HG03066 (cell line): ENCODE measurements around the gene FBRSL1.
"Not testable (repeated sequence)": the region's sequence is repeated elsewhere in the genome, so short reads cannot be mapped to it uniquely, and the experiment has no call there.

Experiments
- ATAC-seq: cut with Tn5 transposase; IDR thresholded peaks from one replicate; pipeline ENCODE4 v1.9.1; 2021; ENCODE audit warnings: low read depth; ENCODE audit not compliant: unreplicated experiment

FBRSL1 gene

DNA sequence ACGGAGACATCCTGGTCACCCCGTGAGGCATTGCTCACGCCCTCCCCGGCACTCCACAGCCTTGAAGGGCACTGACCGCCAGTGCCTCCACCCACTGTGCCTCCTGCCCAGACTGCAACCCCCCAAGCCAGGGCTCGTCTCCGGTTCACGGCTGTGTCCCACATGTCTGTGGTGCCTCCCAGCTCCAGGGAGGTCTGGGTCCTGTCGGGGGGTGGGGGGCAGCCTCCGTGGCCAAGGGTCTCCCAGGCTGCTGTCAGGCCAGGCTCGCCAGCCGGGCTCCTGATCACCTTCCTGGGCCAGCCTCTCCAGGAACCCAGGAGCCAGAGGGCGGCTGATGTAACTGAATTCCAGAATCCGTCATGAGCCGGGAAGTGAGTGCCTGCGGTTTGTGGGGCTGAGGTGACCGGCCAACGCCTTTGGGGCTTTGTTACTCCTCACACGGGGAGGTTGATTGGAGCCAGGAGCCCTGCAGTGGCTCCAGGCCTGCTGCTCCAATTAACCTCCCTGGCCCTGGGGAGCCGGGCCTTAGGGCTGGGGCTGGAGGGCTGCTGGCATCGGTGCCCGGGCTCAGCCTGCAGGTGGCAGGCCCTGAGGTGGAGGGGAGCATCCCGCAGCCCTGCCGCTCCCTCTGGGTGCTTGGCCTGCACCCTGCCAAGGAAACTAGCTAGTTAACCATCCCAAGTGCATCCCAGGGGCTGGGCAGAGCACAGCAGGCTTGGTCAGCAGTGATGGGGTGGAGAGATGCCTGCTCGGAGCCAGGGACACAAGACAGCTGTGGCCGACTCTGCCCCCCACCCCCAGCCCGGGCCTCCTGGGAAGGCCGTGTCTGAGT lies 36.4 kb upstream of the FBRSL1 start:
- no peak for ATAC-seq

DNA sequence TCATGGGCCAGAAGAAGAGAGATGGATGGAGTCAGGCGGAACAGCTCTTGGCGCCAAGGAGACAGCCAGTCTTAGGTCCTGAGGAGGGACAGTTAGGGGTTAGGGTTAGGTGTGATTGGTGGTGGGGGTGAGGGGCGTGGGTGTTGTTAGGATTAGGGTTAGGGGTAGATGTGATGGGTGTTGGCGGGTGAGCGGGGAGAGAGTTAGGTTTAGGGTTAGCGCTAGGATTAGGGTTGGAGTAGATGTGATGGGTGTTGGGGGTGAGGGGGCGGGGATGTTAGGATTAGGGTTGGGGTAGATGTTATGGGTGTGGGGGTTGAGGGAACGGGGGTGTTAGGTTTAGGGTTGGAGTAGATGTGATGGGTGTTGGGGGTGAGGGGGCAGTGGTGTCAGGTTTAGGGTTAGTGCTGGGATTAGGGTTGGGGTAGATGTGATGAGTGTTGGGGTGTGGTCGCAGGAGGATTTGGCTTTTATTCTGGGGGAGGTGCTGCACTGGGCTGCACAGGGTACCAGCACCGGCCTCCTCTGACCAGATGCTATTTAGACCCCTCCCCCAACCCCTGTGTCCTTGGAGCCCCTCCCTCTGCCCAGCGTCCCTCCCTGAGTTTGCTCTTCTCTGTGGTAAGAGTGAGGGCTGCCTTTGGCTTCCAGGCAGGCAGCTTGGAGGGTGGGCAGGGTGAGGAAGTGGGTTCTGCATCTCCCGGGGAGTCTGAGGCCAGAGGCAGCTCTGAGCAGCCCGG lies 35.6 kb upstream of the FBRSL1 start:
- ATAC-seq = no peak

DNA sequence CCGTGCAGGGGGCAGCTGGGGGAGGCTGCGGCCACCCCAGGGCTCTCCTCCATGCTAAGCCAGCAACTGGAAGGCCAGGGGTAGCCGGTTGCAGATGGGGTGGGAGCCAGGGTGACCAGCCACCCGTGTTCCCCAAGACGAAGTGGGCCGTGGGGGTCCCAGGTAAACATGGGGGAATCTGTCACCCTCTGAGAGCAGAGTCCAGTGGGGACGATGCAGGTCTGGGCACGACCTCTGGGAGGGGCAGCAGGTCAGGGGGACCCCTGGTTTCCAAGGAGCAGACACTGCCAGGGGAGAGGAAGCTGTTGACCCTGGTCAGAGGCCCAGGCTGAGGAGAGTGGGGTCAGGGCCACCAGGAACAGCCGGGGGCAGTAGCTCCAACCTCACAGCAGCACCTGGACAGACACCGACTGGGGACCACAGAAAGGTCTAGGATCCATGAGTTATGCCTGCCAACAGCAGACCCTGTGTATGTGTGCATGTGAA lies 35.0 kb upstream of the FBRSL1 start:
- no peak for ATAC-seq

DNA sequence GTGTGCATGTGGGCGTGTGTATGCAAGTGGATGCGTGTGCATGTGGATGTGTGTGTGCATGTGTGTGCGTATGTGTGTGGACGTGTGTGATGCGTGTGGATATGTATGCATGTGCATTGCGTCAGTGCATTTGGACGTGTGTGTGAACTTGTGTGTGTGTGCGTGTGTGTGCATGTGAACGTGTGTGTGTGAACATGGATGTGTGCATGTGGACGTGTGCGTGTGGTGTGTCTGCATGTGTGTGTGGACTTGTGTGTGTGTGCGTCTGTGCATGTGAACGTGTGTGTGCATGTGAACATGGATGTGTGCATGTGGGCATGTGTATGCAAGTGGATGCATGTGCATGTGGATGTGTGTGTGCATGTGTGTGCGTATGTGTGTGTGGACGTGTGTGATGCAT lies 34.4 kb upstream of the FBRSL1 start:
- ATAC-seq = no peak

DNA sequence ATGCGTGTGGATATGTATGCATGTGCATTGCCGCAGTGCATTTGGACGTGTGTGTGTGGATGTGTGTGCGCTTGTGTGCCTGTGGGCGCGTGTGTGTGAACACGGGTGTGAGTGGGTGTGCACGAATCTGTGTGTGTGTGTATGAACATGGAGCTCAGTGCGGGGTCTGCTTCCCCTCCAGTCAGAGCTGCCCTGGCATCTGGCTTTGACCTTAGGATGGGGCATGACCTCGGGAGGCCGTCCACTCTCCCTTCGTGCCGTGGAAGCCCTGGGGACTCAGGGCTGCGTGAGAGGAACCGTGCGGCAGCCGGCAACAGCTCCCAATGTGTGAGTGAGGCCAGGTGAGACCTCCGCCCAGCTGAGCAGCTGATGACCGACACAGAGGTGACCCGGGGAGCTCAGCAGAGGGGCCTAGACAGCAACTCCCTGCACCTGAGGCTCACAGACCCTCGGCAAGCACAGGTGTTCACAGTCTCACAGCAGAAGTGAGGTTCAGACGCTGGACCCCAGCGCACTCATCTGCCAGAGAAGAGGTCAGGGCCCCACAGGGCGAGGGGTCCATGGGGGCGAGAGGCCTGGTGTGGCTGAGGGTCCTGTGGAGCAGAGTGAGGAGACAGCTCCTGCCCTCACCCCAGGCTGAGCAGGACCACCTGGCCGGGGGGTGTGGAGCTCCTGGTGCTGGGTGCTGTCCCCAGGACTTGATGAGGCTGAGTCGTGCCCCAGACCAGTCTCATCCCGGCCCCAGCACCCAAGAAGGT lies 33.6 kb upstream of the FBRSL1 start:
- no peak for ATAC-seq

DNA sequence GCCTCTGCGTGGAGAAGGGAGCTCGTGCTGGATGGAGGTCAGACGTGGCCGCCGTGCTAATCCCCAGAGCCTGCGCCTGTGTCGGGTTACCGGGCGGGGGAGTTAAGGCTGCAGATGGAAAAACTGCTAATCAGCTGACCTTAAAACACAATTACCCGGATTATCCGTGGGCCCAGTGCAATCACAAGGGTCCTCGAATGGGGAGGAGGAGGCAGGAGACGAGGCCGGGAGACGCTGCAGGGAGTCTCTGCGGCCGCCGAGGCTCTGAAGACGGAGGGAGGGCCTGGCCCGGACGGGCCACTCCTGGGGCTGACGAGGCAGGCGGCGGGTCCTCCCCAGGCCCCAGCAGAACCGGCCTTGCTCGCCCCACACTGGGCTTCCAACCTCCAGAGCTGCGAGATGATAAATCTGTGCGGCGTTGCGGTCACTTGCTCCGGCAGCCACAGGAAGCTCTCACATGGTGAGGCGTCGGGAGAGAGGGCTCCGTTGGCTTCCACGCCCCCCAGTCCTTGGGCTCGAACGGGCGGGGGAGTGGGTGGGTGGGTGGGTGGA lies 32.9 kb upstream of the FBRSL1 start:
- ATAC-seq = no peak

DNA sequence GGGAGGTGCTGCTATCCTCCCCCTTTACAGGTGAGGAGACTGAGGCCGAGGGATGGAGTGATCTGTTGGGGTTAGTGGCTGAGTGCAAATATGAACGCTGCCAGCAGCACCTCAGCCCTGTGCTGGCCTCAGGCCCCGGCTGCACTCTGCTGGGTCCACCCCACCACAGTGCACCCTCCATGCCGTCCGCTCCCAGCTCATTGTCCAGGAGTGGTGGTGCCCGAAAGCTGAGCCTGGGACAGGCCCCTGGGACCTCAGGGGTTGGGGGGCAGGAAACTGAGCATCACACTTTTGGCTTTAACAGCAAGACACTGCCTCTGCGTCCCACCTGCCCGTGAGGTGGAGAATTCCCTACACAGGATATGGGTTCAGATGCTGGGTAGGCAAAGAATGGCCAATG lies 31.5 kb upstream of the FBRSL1 start:
- no peak for ATAC-seq

DNA sequence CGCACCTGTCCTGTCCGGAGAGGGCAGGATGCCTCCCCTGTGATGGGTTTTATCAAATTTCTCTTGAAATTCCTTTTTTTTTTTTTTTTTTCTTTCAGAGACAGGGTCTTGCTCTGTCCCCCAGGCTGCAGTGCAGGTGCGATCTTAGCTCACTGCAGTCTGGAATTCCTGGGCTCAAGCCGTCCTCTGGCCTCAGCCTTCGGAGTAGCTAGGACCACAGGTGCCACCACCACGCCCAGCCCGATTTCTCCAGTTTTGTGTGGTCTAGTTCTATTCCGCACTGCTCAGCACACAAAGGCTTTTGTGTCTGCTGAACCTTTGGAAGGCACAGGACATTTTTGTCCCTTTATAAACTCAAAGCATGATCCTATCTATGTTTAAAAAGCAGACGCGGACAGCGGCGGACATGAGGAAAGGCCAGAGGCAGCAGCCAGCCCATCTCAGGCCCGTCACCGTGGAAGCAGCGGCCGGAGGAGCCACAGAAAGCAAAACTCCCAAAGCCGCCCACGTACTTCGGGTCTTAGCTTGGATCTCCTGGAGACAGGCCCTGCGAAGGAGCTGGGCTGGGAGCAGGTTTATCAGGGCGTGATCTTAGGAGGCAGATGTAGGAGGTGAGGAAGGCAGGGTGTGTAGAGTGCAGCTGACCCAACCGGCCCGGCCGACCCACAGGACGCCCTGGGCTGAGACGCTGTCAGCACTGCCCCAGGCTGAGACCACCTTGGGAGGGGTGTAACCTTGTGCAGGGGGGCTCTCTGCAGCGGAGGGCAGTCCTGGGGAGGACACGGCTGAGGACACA lies 30.9 kb upstream of the FBRSL1 start:
- no peak for ATAC-seq

DNA sequence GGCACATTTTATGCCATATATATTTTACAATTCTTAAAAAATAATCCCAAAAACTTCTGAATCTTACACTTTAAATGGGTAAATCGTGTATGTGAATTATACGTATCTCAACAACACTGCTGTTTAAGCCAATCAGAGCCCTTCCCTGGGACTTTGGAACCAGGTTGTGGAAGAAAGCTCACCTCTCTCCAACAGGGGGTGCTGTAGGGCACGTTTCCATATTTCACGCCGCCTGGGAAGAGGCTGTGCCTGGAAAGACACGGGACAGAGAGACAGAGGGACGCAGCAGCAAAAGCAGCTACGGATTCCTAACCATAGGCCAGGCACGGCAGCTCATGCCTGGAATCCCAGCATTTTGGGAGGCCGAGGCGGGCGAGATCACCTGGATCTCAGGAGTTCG lies 29.4 kb upstream of the FBRSL1 start:
- no peak for ATAC-seq

DNA sequence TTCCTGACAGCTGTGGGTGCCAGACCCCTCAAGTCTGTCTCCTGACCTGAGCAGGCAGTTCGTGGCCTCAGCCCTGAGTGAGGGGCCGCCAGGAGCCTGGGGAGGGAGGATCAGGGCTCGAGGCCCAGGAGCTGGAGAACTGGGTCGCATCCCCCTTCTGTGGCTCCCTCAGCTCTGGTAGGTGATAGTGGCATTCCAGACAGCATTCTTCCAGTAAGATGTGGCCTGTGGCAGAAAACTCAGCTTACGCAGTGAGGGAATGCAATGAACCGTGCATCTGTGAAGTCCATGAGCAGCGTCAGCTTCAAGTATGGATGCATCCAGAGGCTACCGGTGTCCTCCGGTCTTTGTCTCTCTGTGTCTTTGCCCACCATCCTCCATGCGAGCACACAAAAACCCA lies 28.4 kb upstream of the FBRSL1 start:
- ATAC-seq = no peak

DNA sequence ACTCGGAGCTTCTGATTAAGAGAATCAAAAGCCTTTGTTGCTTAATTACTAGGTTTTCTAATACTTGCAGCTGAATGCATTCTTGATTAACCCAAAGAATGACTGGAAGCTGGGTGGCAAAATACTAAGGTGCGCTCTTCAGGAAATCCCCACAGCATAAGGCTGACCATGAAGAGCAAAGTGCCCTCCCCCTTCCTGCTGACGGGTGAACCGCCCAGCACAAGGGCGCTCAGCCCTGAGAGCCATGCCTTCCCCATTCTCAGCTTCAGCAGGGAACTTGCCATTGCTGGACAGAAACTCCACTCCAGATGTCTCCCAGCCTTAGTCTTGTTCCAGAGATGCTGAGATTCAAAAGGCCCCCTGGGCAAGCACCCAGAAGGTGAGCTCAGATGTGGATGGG lies 27.2 kb upstream of the FBRSL1 start:
- no peak for ATAC-seq

DNA sequence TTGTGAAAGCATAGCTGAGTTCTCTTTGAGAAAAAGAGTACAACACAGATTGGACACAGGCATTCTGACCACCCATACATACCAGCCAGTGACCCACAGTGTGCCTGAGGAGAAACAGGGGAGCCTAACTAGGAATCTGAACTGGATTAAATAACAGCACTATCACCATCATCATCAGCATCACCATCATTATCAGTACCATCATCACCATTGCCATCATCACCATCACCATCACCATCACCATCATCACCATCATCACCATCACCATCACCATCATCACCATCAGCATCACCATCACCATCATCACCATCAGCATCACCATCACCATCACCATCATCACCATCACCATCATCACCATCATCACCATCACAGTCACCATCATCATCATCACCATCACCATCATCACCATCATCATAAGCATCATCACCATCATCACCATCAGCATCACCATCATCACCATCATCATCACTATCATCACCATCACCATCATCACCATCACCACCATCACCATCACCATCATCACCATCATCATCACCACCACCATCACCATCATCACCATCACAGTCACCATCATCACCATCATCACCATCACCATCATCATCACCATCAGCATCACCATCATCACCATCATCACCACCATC lies 26.5 kb upstream of the FBRSL1 start:
- ATAC-seq = not testable (repeated sequence)

DNA sequence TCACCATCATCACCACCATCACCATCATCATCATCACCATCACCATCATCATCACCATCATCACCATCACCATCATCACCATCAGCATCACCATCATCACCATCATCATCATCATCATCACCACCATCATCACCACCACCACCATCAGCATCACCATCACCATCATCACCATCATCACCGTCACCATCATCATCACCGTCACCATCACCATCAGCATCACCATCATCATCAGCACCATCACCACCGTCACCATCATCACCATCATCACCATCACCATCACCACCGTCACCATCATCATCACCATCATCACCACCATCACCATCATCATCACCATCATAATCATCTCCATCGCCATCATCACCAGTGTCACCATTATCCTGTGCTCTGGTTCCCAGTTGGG lies 25.6 kb upstream of the FBRSL1 start:
- not testable (repeated sequence) for ATAC-seq

DNA sequence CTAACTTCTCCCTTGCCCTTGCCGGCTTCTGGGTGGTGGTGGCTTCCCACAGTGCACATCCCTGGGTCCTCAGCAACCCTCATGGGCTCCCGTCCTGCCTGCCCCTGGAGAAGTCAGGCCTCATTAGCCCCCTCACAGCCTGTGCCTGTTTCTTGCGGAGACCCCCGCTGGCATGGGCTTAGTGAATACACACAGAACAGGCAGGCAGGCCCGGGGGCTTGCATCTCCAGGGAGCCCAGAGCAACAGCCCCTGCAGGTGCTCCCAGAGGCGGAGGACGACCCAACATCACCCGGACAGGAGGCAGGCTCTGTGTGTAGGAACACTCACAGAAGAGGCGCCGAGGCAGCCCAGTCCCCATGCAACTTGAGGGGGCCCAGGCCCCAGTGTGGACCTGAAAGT lies 25.1 kb upstream of the FBRSL1 start:
- ATAC-seq = no peak

DNA sequence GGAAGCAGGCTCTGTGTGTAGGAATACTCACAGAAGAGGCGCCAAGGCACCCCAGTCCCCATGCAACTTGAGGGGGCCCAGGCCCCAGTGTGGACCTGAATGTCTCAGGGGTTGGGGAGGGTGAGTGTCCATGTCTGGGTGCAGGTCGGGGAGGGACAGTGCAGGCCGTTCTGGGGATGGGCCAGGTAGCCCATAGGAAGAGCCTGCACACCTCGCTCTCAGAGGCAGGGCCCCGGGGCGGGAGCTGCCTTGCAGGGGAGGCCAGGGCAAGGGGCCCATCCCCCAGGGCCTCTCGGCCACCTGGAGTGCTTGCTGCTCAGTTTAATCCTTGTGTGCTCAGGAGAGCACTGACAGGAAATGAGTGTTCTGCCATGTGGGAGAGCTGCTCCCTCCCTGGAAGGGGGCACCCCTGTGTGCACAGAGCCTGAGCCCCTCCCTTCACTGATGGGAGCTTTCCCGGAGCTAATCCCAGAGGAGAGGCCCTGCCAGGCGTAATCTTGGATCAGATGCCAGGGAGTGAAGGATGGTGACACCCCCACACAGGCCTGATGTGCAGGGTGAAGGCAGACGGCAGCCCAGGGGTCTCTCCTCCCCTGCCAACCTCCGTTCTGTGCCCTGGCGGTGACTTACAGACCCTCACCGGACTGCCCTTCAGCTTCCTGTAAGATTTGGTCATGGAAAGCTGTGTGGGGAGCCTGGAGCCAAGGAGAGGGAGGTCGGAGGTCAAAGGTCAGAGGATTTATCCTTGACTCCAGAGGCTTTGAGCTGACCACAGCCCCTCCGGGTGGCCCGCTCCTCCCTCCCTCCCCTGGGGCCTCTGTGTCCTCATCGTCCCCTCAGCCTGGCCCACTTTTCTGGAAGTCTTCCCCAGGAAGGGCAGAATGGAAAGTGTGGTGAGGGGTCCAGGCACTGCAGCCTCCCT lies 24.4 kb upstream of the FBRSL1 start:
- no peak for ATAC-seq

DNA sequence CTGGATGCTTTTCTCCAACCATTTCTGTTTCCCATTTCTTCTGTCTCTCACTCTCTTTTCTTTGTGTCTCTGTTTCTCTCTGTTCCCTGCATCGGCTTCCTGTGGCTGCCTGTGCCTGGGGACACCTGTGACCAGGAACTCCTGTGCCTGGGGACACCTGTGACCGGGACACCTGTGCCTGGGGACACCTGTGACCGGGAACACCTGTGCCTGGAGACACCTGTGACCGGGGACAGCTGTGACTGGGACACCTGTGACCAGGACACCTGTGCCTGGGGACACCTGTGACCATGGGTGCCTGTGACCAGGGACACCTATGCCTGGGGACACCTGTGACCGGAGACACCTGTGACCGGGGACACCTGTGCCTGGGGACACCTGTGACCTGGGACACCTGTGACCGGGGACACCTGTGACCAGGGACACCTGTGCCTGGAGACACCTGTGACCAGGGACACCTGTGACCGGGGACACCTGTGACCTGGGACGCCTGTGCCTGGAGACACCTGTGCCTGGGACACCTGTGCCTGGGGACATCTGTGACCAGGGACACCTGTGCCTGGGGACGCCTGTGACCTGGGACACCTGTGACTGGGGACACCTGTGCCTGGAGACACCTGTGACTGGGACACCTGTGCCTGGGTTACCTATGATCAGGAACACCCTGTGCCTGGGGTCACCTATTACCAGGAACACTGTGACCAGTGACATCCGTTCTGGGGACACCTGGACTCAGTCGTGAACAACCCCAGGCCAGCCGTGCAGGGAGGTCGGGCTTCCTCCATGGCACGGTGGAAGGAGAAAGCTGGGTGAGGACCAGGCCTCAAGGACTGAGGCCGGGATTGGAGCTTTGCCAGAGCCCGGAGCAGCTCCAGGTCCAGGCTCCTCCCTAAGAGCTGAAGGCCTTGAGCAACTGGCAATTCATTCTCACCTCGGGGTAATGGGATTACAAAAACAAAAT lies 23.4 kb upstream of the FBRSL1 start:
- ATAC-seq = no peak

DNA sequence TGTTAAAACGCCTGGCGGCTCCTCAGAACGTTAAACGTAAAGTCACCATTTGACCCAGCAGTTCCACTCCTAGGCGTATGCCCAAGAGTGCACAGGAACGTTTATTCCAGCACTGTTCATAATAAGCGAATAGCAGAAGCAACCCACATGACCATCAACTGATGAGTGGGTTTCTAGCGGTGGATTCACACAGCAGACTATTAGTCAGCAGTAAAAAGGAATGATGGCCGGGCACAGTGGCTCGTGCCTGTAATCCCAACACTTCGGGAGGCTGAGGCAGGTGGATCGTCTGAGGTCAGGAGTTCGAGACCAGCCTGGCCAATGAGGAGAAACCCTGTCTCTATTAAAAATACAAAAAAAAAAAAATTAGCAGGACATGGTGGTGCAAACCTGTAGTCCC lies 22.4 kb upstream of the FBRSL1 start:
- ATAC-seq = no peak
